ENCODE data around the gene CCP110.

DNA sequence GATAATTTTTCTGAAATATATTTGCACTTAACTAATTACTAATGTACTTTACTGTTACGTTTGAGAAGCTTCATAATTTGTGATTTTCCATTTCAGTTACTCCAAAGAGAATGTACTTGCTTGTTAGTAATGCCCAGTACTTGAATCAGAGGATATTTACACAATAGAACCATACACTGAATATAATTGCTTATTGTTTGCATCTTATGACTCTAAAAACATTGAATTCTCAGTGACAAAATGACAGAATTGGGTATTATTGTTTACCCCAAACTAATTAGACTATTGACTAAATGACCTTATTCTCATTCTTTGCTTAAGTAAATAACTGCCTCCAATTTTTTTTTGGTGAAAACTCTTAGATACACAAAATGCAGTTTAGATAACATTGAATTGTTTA is 8.9 kb downstream of the CCP110 start:
- TF ChIP-seq, protein P1, sequence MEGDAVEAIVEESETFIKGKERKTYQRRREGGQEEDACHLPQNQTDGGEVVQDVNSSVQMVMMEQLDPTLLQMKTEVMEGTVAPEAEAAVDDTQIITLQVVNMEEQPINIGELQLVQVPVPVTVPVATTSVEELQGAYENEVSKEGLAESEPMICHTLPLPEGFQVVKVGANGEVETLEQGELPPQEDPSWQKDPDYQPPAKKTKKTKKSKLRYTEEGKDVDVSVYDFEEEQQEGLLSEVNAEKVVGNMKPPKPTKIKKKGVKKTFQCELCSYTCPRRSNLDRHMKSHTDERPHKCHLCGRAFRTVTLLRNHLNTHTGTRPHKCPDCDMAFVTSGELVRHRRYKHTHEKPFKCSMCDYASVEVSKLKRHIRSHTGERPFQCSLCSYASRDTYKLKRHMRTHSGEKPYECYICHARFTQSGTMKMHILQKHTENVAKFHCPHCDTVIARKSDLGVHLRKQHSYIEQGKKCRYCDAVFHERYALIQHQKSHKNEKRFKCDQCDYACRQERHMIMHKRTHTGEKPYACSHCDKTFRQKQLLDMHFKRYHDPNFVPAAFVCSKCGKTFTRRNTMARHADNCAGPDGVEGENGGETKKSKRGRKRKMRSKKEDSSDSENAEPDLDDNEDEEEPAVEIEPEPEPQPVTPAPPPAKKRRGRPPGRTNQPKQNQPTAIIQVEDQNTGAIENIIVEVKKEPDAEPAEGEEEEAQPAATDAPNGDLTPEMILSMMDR (IDR thresholded peaks at IDR 0.05), result no peak
- no peak for TF ChIP-seq POLR2A (IDR thresholded peaks at IDR 0.05)

Measured in Peyer's patch (tissue), 4 donors.